ENCODE data around the gene CCDC15. TPM values are rescaled to one million over a fixed set of nuclear protein-coding genes. Genes with fewer than 3 reads are reported as not detected.

CCDC15 gene
- 1 to 10 TPM in 3 of 4 donors, under 1 TPM in 1; under 0.01 to 3.5 (median 1.7) TPM for total RNA-seq

GRCh38 chr11:124953753-124954589, at the start of gene CCDC15:
Gene CCDC15 (plus strand): TSS chr11:124954202. CDS start chr11:124954733, 531 bp downstream.
- TF ChIP-seq, protein P1, sequence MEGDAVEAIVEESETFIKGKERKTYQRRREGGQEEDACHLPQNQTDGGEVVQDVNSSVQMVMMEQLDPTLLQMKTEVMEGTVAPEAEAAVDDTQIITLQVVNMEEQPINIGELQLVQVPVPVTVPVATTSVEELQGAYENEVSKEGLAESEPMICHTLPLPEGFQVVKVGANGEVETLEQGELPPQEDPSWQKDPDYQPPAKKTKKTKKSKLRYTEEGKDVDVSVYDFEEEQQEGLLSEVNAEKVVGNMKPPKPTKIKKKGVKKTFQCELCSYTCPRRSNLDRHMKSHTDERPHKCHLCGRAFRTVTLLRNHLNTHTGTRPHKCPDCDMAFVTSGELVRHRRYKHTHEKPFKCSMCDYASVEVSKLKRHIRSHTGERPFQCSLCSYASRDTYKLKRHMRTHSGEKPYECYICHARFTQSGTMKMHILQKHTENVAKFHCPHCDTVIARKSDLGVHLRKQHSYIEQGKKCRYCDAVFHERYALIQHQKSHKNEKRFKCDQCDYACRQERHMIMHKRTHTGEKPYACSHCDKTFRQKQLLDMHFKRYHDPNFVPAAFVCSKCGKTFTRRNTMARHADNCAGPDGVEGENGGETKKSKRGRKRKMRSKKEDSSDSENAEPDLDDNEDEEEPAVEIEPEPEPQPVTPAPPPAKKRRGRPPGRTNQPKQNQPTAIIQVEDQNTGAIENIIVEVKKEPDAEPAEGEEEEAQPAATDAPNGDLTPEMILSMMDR (IDR thresholded peaks at IDR 0.05): peak in 1 of 4 experiments; percentile 2
- peak; percentile 82 to 84 for TF ChIP-seq POLR2A (IDR thresholded peaks at IDR 0.05)
- intact Hi-C loops (cut with DNase I; ENCODE audit: low total_unique reads): no loop called here
- H3K27ac ChIP-seq: peak within 1 kb of the TSS; percentile 78 to 83
- H3K4me3 ChIP-seq: peak within 1 kb of the TSS; percentile 45 to 64
- H3K9me3 ChIP-seq: no peaks in the 10 kb centered on the region
- peak; percentile 95 to 96 for DNase-seq
- no peaks in the 10 kb centered on the region for H3K27me3 ChIP-seq
- H3K36me3 ChIP-seq: no peaks in the 10 kb centered on the region
- peaks cover 0 to 5% of the 10 kb centered on the region in 2 donors for H3K4me1 ChIP-seq

DNA sequence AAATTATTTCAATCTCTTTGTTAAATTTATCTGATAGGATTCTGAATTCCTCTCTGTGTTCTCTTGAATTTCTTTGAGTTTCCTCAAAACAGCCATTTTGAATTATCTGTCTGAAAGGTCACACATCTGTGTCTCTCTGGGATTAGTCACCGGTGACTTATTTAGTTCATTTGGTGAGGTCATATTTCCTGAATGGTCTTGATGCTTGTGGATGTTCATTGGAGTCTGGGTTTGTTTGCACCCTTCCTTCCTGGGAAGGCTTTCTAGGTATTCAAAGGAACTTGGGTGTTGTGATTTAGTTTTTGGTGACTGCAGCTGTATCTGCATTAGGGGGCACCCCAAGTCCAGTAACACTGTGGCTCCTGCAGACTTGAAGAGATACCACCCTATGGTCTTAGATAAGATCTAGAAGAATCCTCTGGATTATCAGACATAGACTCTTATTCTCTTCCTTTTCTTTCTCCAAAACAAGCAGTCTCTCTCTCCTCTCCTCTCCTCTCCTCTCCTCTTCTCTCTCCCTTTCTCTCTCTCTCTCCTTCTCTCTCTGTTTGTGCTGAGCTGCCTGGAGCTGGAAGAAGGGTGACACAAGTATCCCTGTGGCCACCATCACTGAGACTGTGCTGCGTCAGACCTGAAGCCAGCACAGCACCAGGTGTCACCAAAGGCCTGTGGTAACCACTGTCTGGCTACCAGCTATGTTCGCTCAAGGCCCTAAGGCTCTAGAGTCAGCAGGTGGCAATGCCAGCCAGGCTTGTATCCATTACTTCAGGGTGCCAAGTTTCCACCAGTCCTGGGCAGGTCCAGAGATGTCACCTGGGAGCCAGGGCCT, 38.2 kb upstream of the CCDC15 start:
- no peak for DNase-seq
- H3K9me3 ChIP-seq: no peaks in the 10 kb centered on the region
- H3K27ac ChIP-seq: no peak overlapping the region
- TF ChIP-seq, protein P1 (IDR thresholded peaks at IDR 0.05): no peak
- no peak for TF ChIP-seq POLR2A (IDR thresholded peaks at IDR 0.05)
- peaks cover 0 to 1% of the 10 kb centered on the region in 2 donors for H3K4me1 ChIP-seq
- no peak overlapping the region for H3K4me3 ChIP-seq
- H3K36me3 ChIP-seq: no peaks in the 10 kb centered on the region
- no peaks in the 10 kb centered on the region for H3K27me3 ChIP-seq
- intact Hi-C loops (cut with DNase I; ENCODE audit: low total_unique reads): no loop called here

GRCh38 chr11:124916370-124916710, 37.7 kb upstream of the CCDC15 start:
- H3K27ac ChIP-seq: no peak overlapping the region
- H3K36me3 ChIP-seq: no peaks in the 10 kb centered on the region
- DNase-seq: no peak
- intact Hi-C loops (cut with DNase I; ENCODE audit: low total_unique reads): no loop called here
- H3K27me3 ChIP-seq: no peaks in the 10 kb centered on the region
- H3K4me1 ChIP-seq: peaks cover 0 to 7% of the 10 kb centered on the region in 2 donors
- H3K9me3 ChIP-seq: no peaks in the 10 kb centered on the region
- TF ChIP-seq, protein P1 (IDR thresholded peaks at IDR 0.05): no peak
- no peak for TF ChIP-seq POLR2A (IDR thresholded peaks at IDR 0.05)
- H3K4me3 ChIP-seq: no peak overlapping the region

- Histone ChIP-seq H3K27me3 (no peaks in the 10 kb centered on the region), H3K36me3 (no peaks in the 10 kb centered on the region), H3K27ac (no peak overlapping the region), H3K4me1 (peaks cover 0 to 7% of the 10 kb centered on the region in 2 donors), H3K4me3 (no peak overlapping the region), H3K9me3 (no peaks in the 10 kb centered on the region)
- intact Hi-C loops (cut with DNase I; ENCODE audit: low total_unique reads): no loop called here
- DNase-seq: no peak
- TF ChIP-seq, protein P1 (IDR thresholded peaks at IDR 0.05): no peak
- no peak for TF ChIP-seq POLR2A (IDR thresholded peaks at IDR 0.05)
These were observed 36.8 kb upstream of the CCDC15 start for GRCh38 chr11:124917115-124917637.
